Measurements from ENCODE around the gene LDHAL6B.

Gene LDHAL6B

DNA sequence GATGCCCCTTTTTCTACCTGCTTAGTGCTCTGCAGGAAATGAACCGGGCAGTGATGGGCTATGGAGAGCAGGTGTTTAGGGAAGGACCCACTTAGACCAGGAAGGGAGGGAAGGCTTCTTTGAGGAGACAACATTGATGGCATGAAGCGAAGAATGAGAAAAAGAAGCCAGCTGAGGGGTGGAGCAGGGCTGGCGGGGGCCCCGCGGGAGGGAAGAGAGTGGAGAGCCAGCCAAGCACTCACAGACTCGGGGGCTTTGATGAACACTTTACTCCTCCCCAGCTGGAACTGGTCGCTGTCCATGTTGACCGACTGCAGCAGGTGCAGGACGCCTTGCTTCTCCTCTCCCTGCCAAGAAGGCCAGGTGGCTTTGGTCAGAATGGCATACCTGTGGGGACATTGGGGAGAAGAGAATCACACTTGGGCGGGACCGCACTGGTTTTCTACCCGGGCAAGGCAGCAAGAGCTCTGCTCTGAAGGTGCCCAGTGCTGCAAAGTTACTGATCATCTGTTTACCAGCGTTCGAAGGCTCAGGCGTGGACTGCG lies 28.4 kb upstream of the LDHAL6B start:
- no peak for DNase-seq

GRCh38 chr15:59179717-59180116 lies 26.9 kb upstream of the LDHAL6B start:
- no peak for DNase-seq

DNA sequence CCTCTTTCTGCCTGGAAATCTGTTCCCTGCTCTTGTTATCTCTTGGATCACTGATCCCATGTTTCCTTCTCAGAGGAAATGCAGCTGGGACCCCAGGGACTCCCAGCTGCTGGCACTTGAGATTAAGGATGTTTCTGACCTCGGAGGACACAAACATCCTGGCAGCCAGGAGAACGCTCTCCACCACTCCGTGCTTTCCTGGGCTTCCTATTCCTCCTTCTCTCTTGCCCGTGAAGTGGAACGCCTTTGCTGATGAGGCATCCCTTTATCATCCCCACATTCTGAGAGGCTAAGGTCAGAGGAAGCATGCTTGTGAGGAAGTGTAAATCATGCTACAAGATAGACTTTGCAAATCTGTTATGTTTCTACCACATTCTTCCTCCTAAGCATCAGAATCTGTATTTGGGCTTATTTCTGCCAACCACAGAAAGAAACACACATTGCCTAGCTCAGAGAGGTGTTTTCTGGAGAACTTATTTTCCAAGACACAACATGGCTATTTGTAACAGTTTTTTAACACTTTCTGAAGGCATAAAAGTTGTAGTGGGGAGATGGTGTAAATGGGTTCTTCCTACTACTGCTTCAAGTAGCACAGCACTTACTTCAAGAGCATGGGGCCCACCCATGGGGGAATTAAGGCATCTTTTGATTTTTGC lies 25.6 kb upstream of the LDHAL6B start:
- DNase-seq: no peak

DNA sequence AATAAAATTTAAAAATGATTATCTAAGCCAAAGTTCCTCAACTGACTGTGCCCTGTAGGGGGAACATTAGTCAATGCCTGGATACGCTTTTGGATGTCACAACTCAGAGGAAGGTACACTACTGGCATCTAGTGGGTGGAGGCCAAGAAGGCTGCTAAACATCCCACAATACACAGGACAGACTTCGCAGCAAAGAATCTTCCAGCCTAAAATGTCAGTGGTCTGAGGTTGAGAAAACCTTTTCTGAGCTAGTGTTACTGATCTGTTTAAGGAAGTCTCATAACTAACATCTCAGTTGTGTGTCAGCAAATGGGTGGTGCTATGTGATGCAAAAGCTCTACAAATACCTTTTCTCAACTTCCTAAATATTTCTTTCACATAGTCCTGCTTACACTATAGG lies 20.9 kb upstream of the LDHAL6B start:
- DNase-seq: no peak

- no peak for DNase-seq
Measured at GRCh38 chr15:59186501-59186900, 20.1 kb upstream of the LDHAL6B start.

DNA sequence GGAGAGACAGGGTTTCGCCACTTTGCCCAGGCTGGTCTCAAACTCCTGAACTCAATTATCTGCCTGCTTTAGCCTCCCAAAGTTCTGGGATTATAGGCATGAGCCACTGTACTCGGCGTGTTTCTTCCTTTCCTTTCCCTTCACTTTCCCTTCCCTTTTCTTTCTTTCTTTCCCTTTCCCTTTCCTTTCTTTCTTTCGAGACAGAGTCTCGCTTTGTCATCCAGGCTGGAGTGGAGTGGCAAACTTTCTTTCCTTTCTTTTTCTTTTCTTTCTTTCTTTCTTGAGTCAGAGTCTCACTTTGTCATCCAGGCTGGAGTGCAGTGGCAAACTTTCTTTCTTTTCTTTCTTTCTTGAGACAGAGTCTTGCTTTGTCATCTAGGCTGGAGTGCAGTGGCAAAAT lies 17.4 kb upstream of the LDHAL6B start:
- DNase-seq: no peak

GRCh38 chr15:59190291-59190690 lies 16.4 kb upstream of the LDHAL6B start:
- no peak for DNase-seq

GRCh38 chr15:59191855-59192237 lies 14.8 kb upstream of the LDHAL6B start:
- DNase-seq: no peak

- DNase-seq: peak in 1 of 5 experiments; percentile 27
Measured at GRCh38 chr15:59194639-59195325, 11.9 kb upstream of the LDHAL6B start.

DNA sequence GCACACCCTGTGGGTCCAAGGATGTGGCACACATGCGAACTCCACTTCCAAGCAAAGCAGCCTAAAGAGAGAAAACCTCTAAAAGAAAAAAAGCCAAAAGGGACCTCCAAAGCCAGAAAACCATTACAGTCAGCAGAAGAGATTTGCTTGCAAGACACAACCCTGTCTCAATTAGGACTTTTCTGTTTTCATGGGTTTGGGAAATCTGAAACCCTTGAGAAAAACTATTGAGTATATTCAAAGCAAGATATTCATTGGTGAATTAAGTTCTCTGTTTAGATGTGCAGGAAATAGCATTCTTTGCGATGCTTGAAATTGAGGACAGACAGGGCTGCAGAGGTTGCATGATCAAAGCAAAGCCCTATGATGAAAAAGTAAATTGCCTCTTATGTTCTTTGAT lies 10.2 kb upstream of the LDHAL6B start:
- no peak for DNase-seq

GRCh38 chr15:59197454-59197853 lies 9.2 kb upstream of the LDHAL6B start:
- DNase-seq: no peak

- no peak for DNase-seq
Measured at GRCh38 chr15:59199626-59200465, 6.8 kb upstream of the LDHAL6B start.

GRCh38 chr15:59200560-59200959 lies 6.1 kb upstream of the LDHAL6B start:
- DNase-seq: no peak

- no peak for DNase-seq
Measured at GRCh38 chr15:59203008-59203407, 3.6 kb upstream of the LDHAL6B start.

DNA sequence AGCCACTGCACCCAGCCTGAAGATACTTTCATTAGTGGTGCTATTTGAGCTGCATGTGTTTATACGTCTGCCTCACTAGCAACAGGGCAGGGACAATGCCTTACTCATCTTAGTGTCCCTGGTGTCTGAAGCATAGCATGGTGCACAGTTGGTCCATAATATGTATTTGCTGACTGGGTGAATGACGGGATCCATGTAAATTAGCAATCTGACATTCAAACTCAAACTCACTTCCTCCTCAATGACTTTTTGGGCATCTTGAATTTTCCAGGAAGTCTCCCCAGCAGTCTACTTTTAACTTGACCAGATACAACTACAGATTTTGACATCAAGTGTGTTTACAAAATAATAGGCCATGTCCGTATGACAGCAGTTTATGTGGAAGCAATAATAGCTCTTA lies 3.0 kb upstream of the LDHAL6B start:
- DNase-seq: no peak

GRCh38 chr15:59205839-59206622 lies 612 bp upstream of the LDHAL6B start:
- peak in 1 of 5 experiments; percentile 9 for DNase-seq

- DNase-seq: no peak
Measured at GRCh38 chr15:59208613-59209249, 2.1 kb downstream of the LDHAL6B start.

DNA sequence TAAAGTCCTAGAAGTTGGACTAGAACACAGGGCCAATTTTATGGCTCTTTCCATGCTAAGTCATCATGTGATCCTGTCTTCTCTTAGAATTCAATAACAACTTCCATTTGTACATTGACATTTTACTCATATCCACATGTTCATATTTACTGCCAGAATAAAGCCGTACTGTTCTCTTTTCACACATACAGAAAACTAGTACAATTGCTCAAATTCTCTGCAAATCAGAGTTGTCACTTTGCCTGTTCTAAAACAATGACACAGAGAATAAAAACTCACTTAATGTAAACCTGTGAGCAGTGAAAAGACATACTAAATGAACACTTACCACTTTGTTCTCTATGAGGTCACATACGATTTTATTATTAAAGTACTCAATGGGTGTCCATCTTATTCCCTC lies 3.5 kb downstream of the LDHAL6B start:
- DNase-seq: no peak

DNA sequence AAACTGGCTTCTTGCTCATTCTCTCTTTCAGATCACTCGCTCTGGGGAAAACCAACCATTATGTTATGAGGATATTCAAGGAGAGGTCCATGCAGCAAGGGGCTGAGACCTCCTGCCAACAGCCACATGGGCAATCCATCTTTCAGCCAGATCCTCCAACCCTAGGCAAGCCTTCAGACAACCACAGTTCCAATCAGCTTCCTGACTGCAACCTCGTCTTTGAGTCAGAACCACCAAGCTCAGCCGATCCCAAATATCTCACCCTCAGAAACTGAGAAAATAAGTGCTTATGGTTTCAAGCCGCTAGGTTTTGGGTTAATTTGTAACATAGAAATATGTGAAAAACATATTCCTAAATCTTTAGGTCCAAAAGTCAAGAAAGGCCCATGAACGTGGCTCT lies 10.3 kb downstream of the LDHAL6B start:
- no peak for DNase-seq

DNA sequence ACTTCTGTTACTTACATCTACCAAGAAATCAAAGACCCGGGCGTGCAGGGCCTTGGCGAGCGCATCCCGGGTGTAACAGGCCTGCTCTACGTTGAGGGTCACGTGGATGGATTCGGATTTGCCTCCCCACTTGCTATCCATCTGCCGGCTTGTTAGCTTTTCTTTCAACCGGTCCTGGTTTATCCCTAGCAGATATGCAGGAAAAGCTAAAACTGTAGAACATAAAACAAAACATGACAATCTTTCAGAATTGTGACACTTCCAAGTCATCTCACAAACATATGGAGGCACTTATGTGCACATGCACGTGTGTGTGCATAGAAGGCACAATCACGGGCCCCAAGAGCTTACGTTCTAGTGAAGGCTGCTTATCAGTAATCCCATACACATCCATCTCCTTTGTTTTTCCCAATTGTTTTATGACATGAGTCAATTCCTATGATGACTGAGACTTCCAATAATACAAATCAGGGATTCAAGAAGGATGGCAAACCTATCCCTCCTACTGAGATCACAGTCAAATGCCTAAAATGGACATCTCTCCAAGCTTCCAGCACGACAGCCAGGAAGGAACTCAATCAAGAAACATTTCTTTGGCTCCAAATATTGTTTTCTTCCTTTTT lies 11.3 kb downstream of the LDHAL6B start:
- no peak for DNase-seq

DNA sequence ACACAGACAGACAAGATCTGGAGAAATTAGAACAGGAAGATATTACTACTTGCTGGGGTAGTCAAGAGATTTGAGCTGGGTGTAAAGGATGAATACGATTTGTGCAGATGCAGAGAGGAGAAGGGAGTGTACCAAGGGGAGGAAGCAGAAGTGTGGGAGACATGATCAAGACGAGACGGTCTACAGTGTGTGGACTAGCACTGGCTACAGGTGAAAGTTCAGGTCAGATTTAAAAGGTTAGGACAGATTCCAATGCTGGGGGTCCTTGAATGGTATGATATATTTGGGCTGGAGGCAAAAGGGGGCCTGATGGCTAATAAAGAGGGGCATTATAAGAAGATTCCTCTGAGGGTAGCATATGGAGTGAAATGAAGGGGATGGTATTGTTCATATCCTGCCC lies 12.1 kb downstream of the LDHAL6B start:
- no peak for DNase-seq

Data from T-helper 2 cell (primary cell).